ENCODE measurements around the gene PRPF40A. TPM values are rescaled to one million over a fixed set of nuclear protein-coding genes. Genes with fewer than 3 reads are reported as not detected.

PRPF40A gene
- total RNA-seq, 6 experiments from 2014 or later: 25.1 to 54.3 (median 40.2) TPM

- ATAC-seq (no peak), DNase-seq (no peak)
- no peaks in the 10 kb centered on the region for H3K9me3 ChIP-seq
- H3K36me3 ChIP-seq: no peaks in the 10 kb centered on the region
- intact Hi-C loops (cut with DNase I): no loop called here
- H3K4me3 ChIP-seq: no peak overlapping the region
- H3K4me1 ChIP-seq: no peaks in the 10 kb centered on the region
- H3K27ac ChIP-seq: no peak overlapping the region
- TF ChIP-seq CTCF (IDR thresholded peaks at IDR 0.05) (no peak), POLR2A (IDR thresholded peaks at IDR 0.05) (no peak)
- H3K27me3 ChIP-seq: no peaks in the 10 kb centered on the region
- 47% methylated on average over 1 of the region's 1 CpG for whole genome bisulfite sequencing (ENCODE audit: insufficient coverage, low coverage, low lambda C conversion rate, missing lambda C conversion rate)
Observed at GRCh38 chr2:152609699-152610098, 107.6 kb downstream of the PRPF40A start.

DNA sequence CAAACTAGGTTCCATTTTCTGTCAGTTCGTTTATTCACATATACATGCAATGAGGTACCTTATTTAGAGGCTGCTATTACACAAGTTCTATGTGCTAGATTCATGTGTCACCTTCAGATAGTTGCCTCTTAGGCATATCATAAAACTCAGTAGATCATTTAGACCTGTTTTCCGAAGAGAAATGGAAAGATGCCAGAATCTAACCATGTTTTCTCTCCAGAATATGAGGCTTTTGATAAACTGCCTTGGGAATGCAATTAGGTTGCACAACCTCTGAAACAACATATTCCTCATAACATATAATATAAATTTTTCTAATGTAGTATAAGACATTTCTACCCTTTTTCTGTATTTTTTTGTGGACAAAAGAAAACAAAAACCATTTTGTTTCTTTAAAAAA, 108.1 kb downstream of the PRPF40A start:
- 66% methylated on average over 2 of the region's 2 CpGs for WGBS (ENCODE audit: insufficient coverage, low coverage, low lambda C conversion rate, missing lambda C conversion rate)
- Histone ChIP-seq H3K27ac (no peak overlapping the region), H3K4me1 (no peaks in the 10 kb centered on the region), H3K4me3 (no peak overlapping the region), H3K9me3 (no peaks in the 10 kb centered on the region), H3K36me3 (no peaks in the 10 kb centered on the region), H3K27me3 (no peaks in the 10 kb centered on the region)
- no peak for DNase-seq
- no peak for TF ChIP-seq CTCF (IDR thresholded peaks at IDR 0.05)
- no peak for TF ChIP-seq POLR2A (IDR thresholded peaks at IDR 0.05)
- no peak for ATAC-seq
- intact Hi-C loops (cut with DNase I): no loop called here

GRCh38 chr2:152607793-152608300, 109.4 kb downstream of the PRPF40A start:
- no peak for DNase-seq
- Histone ChIP-seq H3K27me3 (no peaks in the 10 kb centered on the region), H3K9me3 (no peaks in the 10 kb centered on the region), H3K4me1 (no peaks in the 10 kb centered on the region), H3K36me3 (no peaks in the 10 kb centered on the region), H3K27ac (no peak overlapping the region), H3K4me3 (no peak overlapping the region)
- 85% methylated on average over 7 of the region's 7 CpGs for WGBS (ENCODE audit: insufficient coverage, low coverage, low lambda C conversion rate, missing lambda C conversion rate)
- intact Hi-C loops (cut with DNase I): no loop called here
- TF ChIP-seq CTCF (IDR thresholded peaks at IDR 0.05): no peak
- TF ChIP-seq POLR2A (IDR thresholded peaks at IDR 0.05): no peak
- ATAC-seq: no peak

DNA sequence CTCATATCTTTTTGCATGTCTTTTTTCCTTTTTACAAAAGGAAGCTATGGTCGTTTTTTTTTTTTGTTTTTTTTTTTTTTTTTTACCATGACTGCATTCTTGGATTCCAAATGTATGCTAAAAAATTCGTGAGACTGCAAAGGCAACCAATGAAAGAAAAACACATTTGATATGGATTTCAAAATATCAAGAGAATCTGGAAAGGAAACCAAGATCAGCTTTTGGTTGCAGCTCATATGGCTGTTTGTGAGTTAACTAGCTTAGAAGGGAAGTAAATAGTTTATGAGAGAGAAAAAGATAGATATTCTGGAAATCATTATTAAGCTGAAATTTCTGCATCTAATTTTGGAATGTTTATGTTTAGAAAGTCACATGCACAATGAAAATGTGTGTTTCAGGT, 110.3 kb downstream of the PRPF40A start:
- no peaks in the 10 kb centered on the region for H3K36me3 ChIP-seq
- H3K27me3 ChIP-seq: no peaks in the 10 kb centered on the region
- DNase-seq: no peak
- no peak overlapping the region for H3K27ac ChIP-seq
- H3K4me3 ChIP-seq: no peak overlapping the region
- 6% methylated on average over 2 of the region's 2 CpGs for WGBS (ENCODE audit: insufficient coverage, low coverage, low lambda C conversion rate, missing lambda C conversion rate)
- H3K9me3 ChIP-seq: no peaks in the 10 kb centered on the region
- TF ChIP-seq POLR2A (IDR thresholded peaks at IDR 0.05): no peak
- no peak for TF ChIP-seq CTCF (IDR thresholded peaks at IDR 0.05)
- no peaks in the 10 kb centered on the region for H3K4me1 ChIP-seq
- ATAC-seq: no peak
- intact Hi-C loops (cut with DNase I): no loop called here

DNA sequence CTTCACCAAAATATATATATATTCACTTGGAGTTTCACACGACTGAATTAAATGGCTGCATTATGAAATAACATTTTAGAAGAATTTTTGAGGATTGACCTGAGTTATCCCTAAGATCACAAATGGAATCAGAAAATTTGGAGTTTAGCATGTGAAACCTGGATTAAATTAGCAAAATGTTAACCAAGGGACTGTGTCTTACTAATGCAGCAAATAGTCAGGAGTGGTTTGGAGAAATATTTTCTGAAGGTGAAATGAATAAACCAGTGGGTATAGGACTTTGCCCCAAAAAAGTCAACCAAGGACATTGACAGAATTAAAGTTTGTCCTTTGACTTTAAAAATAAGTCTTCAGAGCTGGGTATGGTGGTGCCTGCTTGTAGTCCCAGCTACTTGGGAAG, 111.2 kb downstream of the PRPF40A start:
- no peaks in the 10 kb centered on the region for H3K27me3 ChIP-seq
- ATAC-seq (no peak), DNase-seq (no peak)
- H3K36me3 ChIP-seq: no peaks in the 10 kb centered on the region
- H3K4me1 ChIP-seq: no peaks in the 10 kb centered on the region
- TF ChIP-seq POLR2A (IDR thresholded peaks at IDR 0.05): no peak
- TF ChIP-seq CTCF (IDR thresholded peaks at IDR 0.05): no peak
- no peak overlapping the region for H3K4me3 ChIP-seq
- WGBS (ENCODE audit: insufficient coverage, low coverage, low lambda C conversion rate, missing lambda C conversion rate): 87% methylated on average over 1 of the region's 1 CpG
- no peak overlapping the region for H3K27ac ChIP-seq
- H3K9me3 ChIP-seq: no peaks in the 10 kb centered on the region
- intact Hi-C loops (cut with DNase I): no loop called here

All from right lobe of liver (tissue), 6 donors.